Measurements from ENCODE around the gene SERPINI2. TPM values are rescaled to one million over a fixed set of nuclear protein-coding genes. Genes with fewer than 3 reads are reported as not detected.

SERPINI2 gene
- total and polyA plus RNA-seq, 2 of the 13 experiments (the other 11 are each of a cell fraction or from before 2014, with no cell fraction given): not detected

GRCh38 chr3:167450195-167450594 lies 23.6 kb downstream of the SERPINI2 start:
- Histone ChIP-seq H4K20me1 (ENCODE audit: insufficient read depth, low read length) (no peaks in the 10 kb centered on the region), H3K9me3 (ENCODE audit: low read length) (no peaks in the 10 kb centered on the region), H3K27ac (ENCODE audit: extremely low read length, insufficient read depth, low read length) (no peak overlapping the region), H2AFZ (ENCODE audit: low read length) (peak overlapping the region; percentile 15), H3K79me2 (ENCODE audit: insufficient read depth, low read length) (no peaks in the 10 kb centered on the region), H3K36me3 (replicated peaks in 1 of 2; ENCODE audit: control insufficient read depth in 1 of 2, insufficient read depth in 2 of 2, low read length in 2 of 2) (no peaks in the 10 kb centered on the region), H3K9ac (ENCODE audit: insufficient read depth, low read depth, low read length) (no peak overlapping the region), H3K4me2 (ENCODE audit: low read depth, low read length) (no peak overlapping the region), H3K4me1 (ENCODE audit: insufficient read depth, low read length) (no peaks in the 10 kb centered on the region), H3K4me3 (replicated peaks in 1 of 3; ENCODE audit: insufficient read depth in 1 of 3, low read depth in 2 of 3, low read length in 3 of 3) (no peak overlapping the region), H3K27me3 (ENCODE audit: control insufficient read depth in 1 of 2, insufficient read depth in 2 of 2, low read length in 2 of 2) (no peaks in the 10 kb centered on the region; a peak in 1 of 5 replicates)
- DNase-seq (ENCODE audit: low spot score) (no peak), FAIRE-seq (no peak), ATAC-seq (no peak)
- POLR2A ChIA-PET: no interaction called here
- WGBS (ENCODE audit: low lambda C conversion rate): 7% methylated on average over 5 of the region's 5 CpGs
- CTCF ChIA-PET (ENCODE audit: low intra/inter-chr PET ratio, low total read pairs): no interaction called here
- BruUV-seq (replicated peaks): no TSS peak
- in situ Hi-C loops (cut with HindIII; ENCODE audit: extremely low pct_ligation_motif_present, low pct_unique_long_range_greater_than_20kb): no loop called here
- TF ChIP-seq SRF (IDR thresholded peaks at IDR 0.05; ENCODE audit: low read depth, low read length) (no peak), POLR2AphosphoS2 (IDR thresholded peaks at IDR 0.05; ENCODE audit: low read depth, low read length) (no peak), NR0B2 (CRISPR knock-in tag; IDR thresholded peaks at IDR 0.05) (no peak), EED (CRISPR knock-in tag; IDR thresholded peaks at IDR 0.05) (no peak), CSRNP1 (CRISPR knock-in tag; IDR thresholded peaks at IDR 0.05) (no peak), ZNF160 (CRISPR knock-in tag; IDR thresholded peaks at IDR 0.05) (no peak), MTA1 (CRISPR knock-in tag; IDR thresholded peaks at IDR 0.05; ENCODE audit: borderline replicate concordance) (no peak)
- TF ChIP-seq, protein P1, sequence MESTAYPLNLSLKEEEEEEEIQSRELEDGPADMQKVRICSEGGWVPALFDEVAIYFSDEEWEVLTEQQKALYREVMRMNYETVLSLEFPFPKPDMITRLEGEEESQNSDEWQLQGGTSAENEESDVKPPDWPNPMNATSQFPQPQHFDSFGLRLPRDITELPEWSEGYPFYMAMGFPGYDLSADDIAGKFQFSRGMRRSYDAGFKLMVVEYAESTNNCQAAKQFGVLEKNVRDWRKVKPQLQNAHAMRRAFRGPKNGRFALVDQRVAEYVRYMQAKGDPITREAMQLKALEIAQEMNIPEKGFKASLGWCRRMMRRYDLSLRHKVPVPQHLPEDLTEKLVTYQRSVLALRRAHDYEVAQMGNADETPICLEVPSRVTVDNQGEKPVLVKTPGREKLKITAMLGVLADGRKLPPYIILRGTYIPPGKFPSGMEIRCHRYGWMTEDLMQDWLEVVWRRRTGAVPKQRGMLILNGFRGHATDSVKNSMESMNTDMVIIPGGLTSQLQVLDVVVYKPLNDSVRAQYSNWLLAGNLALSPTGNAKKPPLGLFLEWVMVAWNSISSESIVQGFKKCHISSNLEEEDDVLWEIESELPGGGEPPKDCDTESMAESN (CRISPR knock-in tag; conservative IDR thresholded peaks at IDR 0.05): no peak
- intact Hi-C loops (cut with micrococcal nuclease; ENCODE audit: unreplicated experiment): no loop called here
